H1 (cell line): ENCODE measurements around the gene AKTIP. TPM values are rescaled to one million over a fixed set of nuclear protein-coding genes. Genes with fewer than 3 reads are reported as not detected.

Experiments used
- BCL11A ChIP-seq, 2 experiments: IDR thresholded peaks; one replicate each; pipeline ENCODE4 v1.6.1; 2011; ENCODE audit warnings: low read depth in 2 of 2, low read length in 2 of 2, mild to moderate bottlenecking in 2 of 2
- CHD7 ChIP-seq: fragments of 300-600 bp; sonication (generic); IDR thresholded peaks from 2 replicates; pipeline ENCODE4 v1.7.1; 2012; ENCODE audit warnings: low read length, moderate library complexity, mild to moderate bottlenecking, inconsistent platforms; ENCODE audit not compliant: insufficient replicate concordance
- CREB1 ChIP-seq: IDR thresholded peaks from 2 replicates; pipeline ENCODE4 v1.6.1; 2012; ENCODE audit warnings: inconsistent platforms
- CTCF ChIP-seq, 3 experiments: IDR thresholded peaks; 1 replicate in 2 of 3; 2 replicates in 1 of 3; pipeline versions ENCODE4 v1.5.1 to v1.6.1; 2011; ENCODE audit warnings: low read length in 3 of 3, mild to moderate bottlenecking in 3 of 3, inconsistent platforms in 2 of 3, low read depth in 1 of 3, moderate library complexity in 1 of 3; ENCODE audit not compliant: insufficient read depth in 1 of 3; ENCODE audit errors: control extremely low read depth in 1 of 3
- GABPA ChIP-seq: IDR thresholded peaks from 2 replicates; pipeline ENCODE4 v1.6.1; 2011; ENCODE audit warnings: mild to moderate bottlenecking, low read length, moderate library complexity, borderline replicate concordance; ENCODE audit not compliant: insufficient read depth
- RFX5 ChIP-seq: IDR thresholded peaks from 2 replicates; pipeline ENCODE4 v1.6.1; 2011; ENCODE audit warnings: low read depth, low read length, improper control_type of control experiment, borderline replicate concordance
- SIN3A ChIP-seq, 2 experiments: IDR thresholded peaks in 1 of 2; conservative IDR thresholded peaks in 1 of 2; 2 replicates each; pipeline ENCODE4 v1.6.1; 2011 to 2012; ENCODE audit warnings: low read length in 2 of 2, improper control_type of control experiment in 1 of 2, low read depth in 1 of 2, mild to moderate bottlenecking in 1 of 2
- TAF1 ChIP-seq: IDR thresholded peaks from 2 replicates; pipeline ENCODE4 v1.6.1; 2011; ENCODE audit warnings: mild to moderate bottlenecking, low read depth, low read length
- polyA plus RNA-seq, 7 experiments: library from polyadenylated mRNA; depleted of rRNA in 3 of 7; stranded (reverse) in 5 of 7; unstranded in 2 of 7; fragments of >200 nt in 5 of 7; fragments of 200-250 nt in 2 of 7; gene quantifications; 1 replicate in 5 of 7; 2 replicates in 1 of 7; 4 replicates in 1 of 7; pipeline versions ENCODE4 v1.2.1 to v1.2.3, GENCODE V29; 2011 to 2013; ENCODE audit warnings: missing spikeins in 2 of 7, mixed read lengths in 2 of 7
- total RNA-seq: library from RNA; stranded (reverse); fragmentation: NEBNext Ultra II Directional; extraction: Animal tissue kit (Norgen Biotek cat#: 25700); gene quantifications from 2 replicates; pipeline ENCODE4 v1.2.1, GENCODE V29; 2021

AKTIP gene
- total and polyA plus RNA-seq, 2 of the 8 experiments (the other 6 are each of a cell fraction or from before 2014, with no cell fraction given): 15.0 to 15.6 TPM

GRCh38 chr16:53510704-53511070 is 7.7 kb upstream of the AKTIP start (continued):
- TF ChIP-seq CHD7: no peak
- TF ChIP-seq SIN3A (conservative IDR thresholded peaks at IDR 0.05 in 1 of 2, IDR thresholded peaks at IDR 0.05 in 1 of 2; ENCODE audit: low read depth in 1 of 2, low read length in 2 of 2): no peak
- no peak for TF ChIP-seq BCL11A (IDR thresholded peaks at IDR 0.05; ENCODE audit: low read depth in 2 of 2, low read length in 2 of 2)
- no peak for TF ChIP-seq TAF1
- no peak for TF ChIP-seq GABPA
- TF ChIP-seq RFX5: no peak
- TF ChIP-seq CTCF (IDR thresholded peaks at IDR 0.05; ENCODE audit: control extremely low read depth in 1 of 3, insufficient read depth in 1 of 3, low read depth in 1 of 3, low read length in 3 of 3): no peak
- no peak for TF ChIP-seq CREB1
